Tibial nerve (tissue), 4 donors: ENCODE results near the gene UGT1A9. TPM values are rescaled to one million over a fixed set of nuclear protein-coding genes. Genes with fewer than 3 reads are reported as not detected.
"Not testable (repeated sequence)": the region's sequence is repeated elsewhere in the genome, so short reads cannot be mapped to it uniquely, and the experiment has no call there.

Source experiments
- DNase-seq, 2 donors: peaks; one replicate each; pipeline ENCODE4 v3.0.0-alpha.2; 2019; ENCODE audit warnings: low spot score in 2 of 2
- H3K27ac ChIP-seq, 4 donors: fragments of 200-600 bp; sonication (generic) in 3 of 4; one replicate each; pipeline ENCODE4 v1.5.1; 2017 to 2019; ENCODE audit warnings: mild to moderate bottlenecking in 1 of 4
- H3K27me3 ChIP-seq, 2 donors: fragments of 200-600 bp; sonication (generic) in 1 of 2; one replicate each; pipeline versions ENCODE4 v1.5.1 to v1.6.0; 2017 to 2019
- H3K36me3 ChIP-seq, 3 donors: fragments of 200-600 bp; sonication (generic); one replicate each; pipeline ENCODE4 v1.5.1; 2018 to 2019
- H3K4me1 ChIP-seq, 4 donors: fragments of 200-600 bp; sonication (generic) in 3 of 4; one replicate each; pipeline ENCODE4 v1.5.1; 2017 to 2019
- H3K4me3 ChIP-seq, 4 donors: fragments of 200-600 bp; sonication (generic) in 3 of 4; one replicate each; pipeline ENCODE4 v1.5.1; 2017 to 2019; ENCODE audit warnings: mild to moderate bottlenecking in 1 of 4, moderate library complexity in 1 of 4
- H3K9me3 ChIP-seq, 4 donors: fragments of 200-600 bp; sonication (generic) in 3 of 4; one replicate each; pipeline ENCODE4 v1.5.1; 2017 to 2019
- CTCF ChIP-seq, 5 experiments: fragments of 200-600 bp in 3 of 5; fragments of 450-650 bp in 2 of 5; sonication (generic) in 3 of 5; IDR thresholded peaks; one replicate each; pipeline ENCODE4 v1.5.1; 2016 to 2019; ENCODE audit warnings: antibody characterized with exemption in 5 of 5, mild to moderate bottlenecking in 3 of 5, moderate library complexity in 2 of 5
- EP300 ChIP-seq, 2 donors: sonication (generic); formaldehyde crosslinking; IDR thresholded peaks; one replicate each; pipeline ENCODE4 v1.6.1; 2017; ENCODE audit warnings: antibody characterized with exemption in 2 of 2, mild to moderate bottlenecking in 1 of 2
- POLR2A ChIP-seq, 2 donors: fragments of 450-650 bp; IDR thresholded peaks; one replicate each; pipeline ENCODE4 v1.6.1; 2017; ENCODE audit warnings: antibody characterized with exemption in 2 of 2, mild to moderate bottlenecking in 2 of 2, moderate library complexity in 2 of 2
- WGBS, 2 donors: methylation state at CpG; one replicate each; pipeline ENCODE4 v1.1.5; 2018; 5-methylcytosine and 5-hydroxymethylcytosine counted together
- total RNA-seq, 4 donors: library from RNA; depleted of rRNA; stranded (reverse); fragments of >200 nt; gene quantifications; one replicate each; pipeline ENCODE4 v1.1.0, GENCODE V29; 2016

UGT1A9 gene
- total RNA-seq, 4 donors from 2014 or later: not detected

- no peak for TF ChIP-seq CTCF (IDR thresholded peaks at IDR 0.05)
- TF ChIP-seq POLR2A (IDR thresholded peaks at IDR 0.05): no peak
- no peak for TF ChIP-seq EP300 (IDR thresholded peaks at IDR 0.05)
- DNase-seq: no peak
- Histone ChIP-seq H3K36me3 (no peaks in the 10 kb centered on the region), H3K4me3 (no peak overlapping the region), H3K4me1 (no peaks in the 10 kb centered on the region), H3K27me3 (no peaks in the 10 kb centered on the region), H3K9me3 (no peaks in the 10 kb centered on the region), H3K27ac (no peak overlapping the region)
- WGBS, 2 donors: 71 to 80% methylated on average over 4 of the region's 4 CpGs
These were observed 27.0 kb downstream of the UGT1A9 start for GRCh38 chr2:233698740-233699139.

DNA sequence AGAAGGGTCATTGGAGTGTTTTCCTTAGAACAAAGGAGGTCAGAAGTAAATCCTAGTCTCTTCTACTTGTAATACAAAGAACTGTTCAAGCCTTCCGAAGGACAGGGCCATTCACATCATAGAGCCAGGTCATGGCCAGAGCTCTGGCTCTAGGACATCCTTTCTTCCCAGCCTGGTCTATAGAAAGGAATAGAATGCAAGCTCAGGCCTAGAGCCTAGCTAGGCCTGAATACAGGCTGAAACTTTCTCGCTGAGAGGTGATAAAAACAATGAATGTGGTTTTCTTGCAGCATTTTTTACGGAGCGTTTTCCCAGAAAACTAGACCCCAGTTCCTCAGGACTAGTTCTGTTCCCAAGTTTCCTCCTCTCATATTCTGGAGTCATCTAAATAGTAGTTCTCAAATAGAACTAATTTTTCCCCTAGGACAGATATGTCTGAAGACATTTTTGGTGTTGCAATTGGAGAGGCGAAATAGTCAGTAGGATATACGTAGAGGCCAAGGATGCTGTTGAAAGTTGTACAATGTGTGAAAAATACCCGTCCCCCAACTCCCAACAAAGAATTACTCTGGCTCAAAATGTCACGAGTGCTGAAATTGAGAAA lies 27.8 kb downstream of the UGT1A9 start:
- no peak overlapping the region for H3K27ac ChIP-seq
- no peak overlapping the region for H3K4me3 ChIP-seq
- H3K27me3 ChIP-seq: no peaks in the 10 kb centered on the region
- no peak for DNase-seq
- 81 to 83% methylated on average over 8 of the region's 8 CpGs for WGBS, 2 donors
- H3K36me3 ChIP-seq: no peaks in the 10 kb centered on the region
- TF ChIP-seq POLR2A (IDR thresholded peaks at IDR 0.05) (no peak), CTCF (IDR thresholded peaks at IDR 0.05) (no peak)
- no peaks in the 10 kb centered on the region for H3K4me1 ChIP-seq
- H3K9me3 ChIP-seq: peaks cover 0 to 1% (median 0%) of the 10 kb centered on the region in 4 donors

- Histone ChIP-seq H3K9me3 (peaks cover 0 to 6% (median 0%) of the 10 kb centered on the region in 4 donors), H3K27me3 (no peaks in the 10 kb centered on the region), H3K36me3 (no peaks in the 10 kb centered on the region), H3K4me1 (no peaks in the 10 kb centered on the region), H3K27ac (no peak overlapping the region), H3K4me3 (no peak overlapping the region)
- no peak for DNase-seq
- WGBS, 2 donors: 33 to 50% methylated on average over 1 of the region's 1 CpG
- TF ChIP-seq POLR2A (IDR thresholded peaks at IDR 0.05) (no peak), CTCF (IDR thresholded peaks at IDR 0.05) (no peak), EP300 (IDR thresholded peaks at IDR 0.05) (no peak)
These were observed 28.4 kb downstream of the UGT1A9 start for GRCh38 chr2:233700028-233700635.

DNA sequence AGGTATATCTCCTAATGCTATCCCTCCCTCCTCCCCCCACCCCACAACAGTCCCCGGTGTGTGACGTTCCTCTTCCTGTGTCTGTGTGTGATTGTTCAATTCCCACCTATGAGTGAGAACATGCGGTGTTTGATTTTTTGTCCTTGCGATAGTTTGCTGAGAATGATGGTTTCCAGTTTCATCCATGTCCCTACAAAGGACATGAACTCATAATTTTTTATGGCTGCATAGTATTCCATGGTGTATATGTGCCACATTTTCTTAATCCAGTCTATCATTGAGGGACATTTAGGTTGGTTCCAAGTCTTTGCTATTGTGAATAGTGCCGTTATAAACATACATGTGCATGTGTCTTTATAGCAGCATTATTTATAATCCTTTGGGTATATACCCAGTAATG lies 29.1 kb downstream of the UGT1A9 start:
- not testable (repeated sequence) for H3K36me3 ChIP-seq, H3K4me1 ChIP-seq, H3K4me3 ChIP-seq, H3K27ac ChIP-seq, H3K9me3 ChIP-seq, H3K27me3 ChIP-seq, DNase-seq
- 94 to 96% methylated on average over 5 of the region's 5 CpGs for WGBS, 2 donors

DNA sequence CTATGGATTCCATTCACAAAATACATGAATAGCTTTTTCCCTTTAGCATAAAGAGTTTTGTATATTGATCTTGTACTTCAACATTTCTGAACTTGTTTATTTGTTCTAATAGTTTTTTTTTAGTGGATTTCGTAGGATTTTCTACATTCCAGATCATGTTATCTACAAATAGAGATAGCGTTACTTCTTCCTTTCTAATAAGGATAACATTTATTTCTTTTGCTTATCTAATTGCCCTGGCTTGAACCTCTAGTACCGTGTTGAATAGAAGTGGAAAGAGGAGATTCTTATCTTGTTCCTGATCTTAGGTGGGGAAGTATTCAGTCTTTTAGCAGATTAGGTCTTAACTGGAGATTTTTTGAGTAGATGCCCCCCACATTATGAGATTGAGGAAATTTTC lies 30.5 kb downstream of the UGT1A9 start:
- TF ChIP-seq EP300 (IDR thresholded peaks at IDR 0.05) (no peak), POLR2A (IDR thresholded peaks at IDR 0.05) (no peak), CTCF (IDR thresholded peaks at IDR 0.05) (no peak)
- Histone ChIP-seq H3K9me3 (peaks cover 0 to 6% (median 0%) of the 10 kb centered on the region in 4 donors), H3K36me3 (no peaks in the 10 kb centered on the region), H3K27me3 (no peaks in the 10 kb centered on the region), H3K4me1 (no peaks in the 10 kb centered on the region), H3K27ac (no peak overlapping the region), H3K4me3 (no peak overlapping the region)
- 68 to 76% methylated on average over 3 of the region's 3 CpGs for WGBS, 2 donors
- no peak for DNase-seq
